Natural killer cell (primary cell): ENCODE results near the gene ASAP3. TPM values are rescaled to one million over a fixed set of nuclear protein-coding genes. Genes with fewer than 3 reads are reported as not detected.
A peak's percentile ranks its signal among the peaks of the same experiment; 100 is the strongest.

Experiments
- ATAC-seq, 3 donors: fragments of 150-1000 bp in 2 of 3; fragments of 200-7000 bp in 1 of 3; cut with Tn5 transposase; 1 replicate in 1 of 3; 2 replicates in 2 of 3; pipeline ENCODE4 v1.10.0; 2021; ENCODE audit warnings: mild to moderate bottlenecking in 2 of 3, moderate library complexity in 2 of 3
- DNase-seq, 2 donors: peaks; one replicate each; pipeline versions ENCODE4 v3.0.0 to v3.0.0-alpha.2; 2013 to 2021; ENCODE audit warnings: mixed read lengths in 1 of 2
- H3K27ac ChIP-seq: one replicate; pipeline ENCODE4 v1.5.1; 2013; ENCODE audit warnings: mild to moderate bottlenecking, low read length
- H3K27me3 ChIP-seq: one replicate; pipeline ENCODE4 v1.6.1; 2013; ENCODE audit warnings: low read length; ENCODE audit not compliant: control insufficient read depth, insufficient read depth
- H3K36me3 ChIP-seq: one replicate; pipeline ENCODE4 v1.6.1; 2013; ENCODE audit warnings: low read length; ENCODE audit not compliant: control insufficient read depth, insufficient read depth
- H3K4me1 ChIP-seq: one replicate; pipeline ENCODE4 v1.6.1; 2013; ENCODE audit warnings: low read length; ENCODE audit not compliant: control insufficient read depth, insufficient read depth
- H3K4me3 ChIP-seq: one replicate; pipeline ENCODE4 v1.5.1; 2013; ENCODE audit warnings: low read length
- H3K9me3 ChIP-seq: one replicate; pipeline ENCODE4 v1.6.1; 2013; ENCODE audit warnings: low read length; ENCODE audit not compliant: control insufficient read depth, insufficient read depth
- H3K27ac Mint-ChIP-seq, 2 donors: one replicate each; pipeline ENCODE4 v1.8.0; 2022; ENCODE audit warnings: mild to moderate bottlenecking in 2 of 2, mixed read lengths in 2 of 2, moderate library complexity in 1 of 2
- H3K27me3 Mint-ChIP-seq, 2 donors: one replicate each; pipeline ENCODE4 v1.8.0; 2022; ENCODE audit warnings: low read depth in 2 of 2, mixed read lengths in 2 of 2
- H3K36me3 Mint-ChIP-seq: one replicate; pipeline ENCODE4 v1.8.0; 2022; ENCODE audit warnings: mixed read lengths
- H3K4me1 Mint-ChIP-seq, 2 donors: one replicate each; pipeline ENCODE4 v1.8.0; 2022; ENCODE audit warnings: mixed read lengths in 2 of 2
- H3K4me3 Mint-ChIP-seq: one replicate; pipeline ENCODE4 v1.8.0; 2022; ENCODE audit warnings: mild to moderate bottlenecking, moderate library complexity, mixed read lengths
- H3K9me3 Mint-ChIP-seq, 2 donors: one replicate each; pipeline ENCODE4 v1.8.0; 2022; ENCODE audit warnings: mixed read lengths in 2 of 2
- WGBS: methylation state at CpG from one replicate; pipeline ENCODE4 v1.1.7; 2013; ENCODE audit warnings: missing lambda C conversion rate; ENCODE audit not compliant: insufficient coverage; 5-methylcytosine and 5-hydroxymethylcytosine counted together
- intact Hi-C: fragments of 100-400 bp; cut with micrococcal nuclease; formaldehyde crosslinking; loops from one replicate; pipeline ENCODE4 v1.14.2; 2022
- total RNA-seq, 4 donors: library from RNA; stranded (reverse); fragments of 120-200 nt in 1 of 4; gene quantifications; one replicate each; pipeline versions ENCODE4 v1.2.3 to v1.2.4, GENCODE V29; 2013 to 2022
- TF ChIP-seq, protein P1 (sequence below): fragments of 200-600 bp; IDR thresholded peaks from one replicate; pipeline ENCODE4 v1.8.0; 2022; ENCODE audit warnings: antibody characterized with exemption

ASAP3 gene
- total RNA-seq, 3 donors from 2014 or later (not counting 1 experiment from before 2014, with no cell fraction given), result 0.25 to 0.70 (median 0.59) TPM

DNA sequence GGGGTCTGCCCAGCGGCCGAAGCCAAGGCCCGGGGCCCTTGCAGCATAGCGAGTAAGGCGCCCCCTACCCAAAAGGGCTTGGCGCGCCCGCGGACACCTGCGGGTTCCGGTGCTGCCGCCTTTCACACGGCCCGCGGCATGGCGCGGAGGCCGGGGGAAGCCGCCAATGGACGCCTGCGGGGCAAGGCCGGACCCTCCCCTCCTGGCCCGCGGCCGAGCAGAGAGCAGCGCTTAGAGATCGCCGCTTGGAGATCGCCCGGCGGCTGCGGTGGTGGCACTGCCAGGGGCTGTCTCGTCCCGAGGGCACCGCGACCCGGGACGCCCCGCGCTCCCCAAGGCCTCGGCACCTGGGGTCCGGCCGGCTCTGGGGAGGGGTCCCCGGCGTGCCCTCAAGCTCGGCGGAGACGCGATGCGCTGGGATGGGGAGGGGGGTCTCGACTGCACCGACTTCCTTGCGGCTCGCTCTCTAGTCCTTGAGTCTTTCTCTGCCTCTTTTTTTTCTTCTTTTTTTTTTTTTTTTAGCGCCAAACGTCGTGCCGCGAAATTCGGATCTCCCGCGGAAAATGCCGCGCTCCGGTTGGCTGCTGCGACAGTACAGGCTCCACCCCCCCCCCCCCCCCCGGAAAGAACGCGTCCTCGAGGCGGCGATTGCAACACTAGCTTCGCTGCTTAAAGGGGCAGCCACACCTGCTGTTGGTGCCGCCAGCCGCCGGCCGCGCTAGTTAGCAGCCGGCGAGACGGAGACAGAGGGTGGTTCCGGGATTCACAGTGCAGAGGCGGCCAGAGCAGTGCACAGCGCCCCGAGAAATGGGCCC is 47.0 kb upstream of the ASAP3 start, which contains the start of gene E2F2:
Gene E2F2, minus strand, starts transcription at position 487 of the 815 bp plus-strand sequence. Its CDS starts 440 bp downstream, at position 47.
- peaks cover 46 to 64% of the 10 kb centered on the region in 2 donors for H3K4me1 Mint-ChIP-seq
- peak within 1 kb of the TSS; percentile 38 for H3K4me3 ChIP-seq
- H3K27ac Mint-ChIP-seq, result peak within 1 kb of the TSS; percentile 73 to 81
- no peaks in the 10 kb centered on the region for H3K36me3 Mint-ChIP-seq
- under 1% methylated on average over 77 of the region's 85 CpGs for WGBS
- ATAC-seq, result peak; percentile 87 to 93 (median 88)
- peak within 1 kb of the TSS; percentile 98 for H3K4me3 Mint-ChIP-seq
- H3K27me3 ChIP-seq, result no peaks in the 10 kb centered on the region
- no peak within 1 kb of the TSS for H3K27ac ChIP-seq
- no peaks in the 10 kb centered on the region for H3K27me3 Mint-ChIP-seq
- no peaks in the 10 kb centered on the region for H3K9me3 Mint-ChIP-seq
- no peaks in the 10 kb centered on the region for H3K36me3 ChIP-seq
- peak; percentile 72 to 91 for DNase-seq
- intact Hi-C loops, result no loop called here
- TF ChIP-seq, protein P1, sequence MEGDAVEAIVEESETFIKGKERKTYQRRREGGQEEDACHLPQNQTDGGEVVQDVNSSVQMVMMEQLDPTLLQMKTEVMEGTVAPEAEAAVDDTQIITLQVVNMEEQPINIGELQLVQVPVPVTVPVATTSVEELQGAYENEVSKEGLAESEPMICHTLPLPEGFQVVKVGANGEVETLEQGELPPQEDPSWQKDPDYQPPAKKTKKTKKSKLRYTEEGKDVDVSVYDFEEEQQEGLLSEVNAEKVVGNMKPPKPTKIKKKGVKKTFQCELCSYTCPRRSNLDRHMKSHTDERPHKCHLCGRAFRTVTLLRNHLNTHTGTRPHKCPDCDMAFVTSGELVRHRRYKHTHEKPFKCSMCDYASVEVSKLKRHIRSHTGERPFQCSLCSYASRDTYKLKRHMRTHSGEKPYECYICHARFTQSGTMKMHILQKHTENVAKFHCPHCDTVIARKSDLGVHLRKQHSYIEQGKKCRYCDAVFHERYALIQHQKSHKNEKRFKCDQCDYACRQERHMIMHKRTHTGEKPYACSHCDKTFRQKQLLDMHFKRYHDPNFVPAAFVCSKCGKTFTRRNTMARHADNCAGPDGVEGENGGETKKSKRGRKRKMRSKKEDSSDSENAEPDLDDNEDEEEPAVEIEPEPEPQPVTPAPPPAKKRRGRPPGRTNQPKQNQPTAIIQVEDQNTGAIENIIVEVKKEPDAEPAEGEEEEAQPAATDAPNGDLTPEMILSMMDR, result no peak
- peaks cover 79% of the 10 kb centered on the region for H3K4me1 ChIP-seq
- no peaks in the 10 kb centered on the region for H3K9me3 ChIP-seq

DNA sequence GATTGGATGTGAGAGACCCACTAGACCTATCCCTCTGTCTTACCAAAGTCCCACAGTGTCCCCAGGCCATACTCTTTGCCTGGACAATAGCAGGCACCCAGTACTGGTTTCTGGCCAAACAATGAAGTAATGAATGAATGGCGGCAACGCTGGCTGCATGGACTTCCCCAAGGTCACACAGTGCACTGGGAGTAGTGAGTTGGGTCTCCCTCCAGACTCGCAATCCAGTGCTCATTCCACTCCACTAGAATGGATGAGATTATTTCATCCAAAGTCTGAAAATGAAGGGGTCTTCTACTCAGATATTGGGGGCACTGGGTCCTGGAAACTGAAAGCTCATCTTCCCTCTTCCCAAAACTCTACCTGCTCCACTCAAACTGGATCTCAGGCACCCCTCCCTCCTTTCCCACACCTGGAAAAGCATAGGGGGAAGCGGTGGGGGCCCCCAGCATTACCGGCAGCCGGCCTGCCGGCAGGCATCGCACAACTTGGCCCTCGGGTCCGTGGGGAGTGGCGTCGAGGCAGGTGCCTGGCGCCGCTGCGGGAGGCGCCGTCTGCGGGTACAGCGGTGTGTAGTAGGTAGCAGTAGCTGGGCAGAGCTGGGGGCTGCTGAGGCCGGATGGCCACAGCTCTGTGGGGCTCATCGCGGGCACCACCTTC is 46.2 kb upstream of the ASAP3 start:
- H3K4me1 Mint-ChIP-seq, result peaks cover 53 to 71% of the 10 kb centered on the region in 2 donors
- Histone ChIP-seq H3K9me3 (no peaks in the 10 kb centered on the region), H3K36me3 (no peaks in the 10 kb centered on the region), H3K4me1 (peaks cover 87% of the 10 kb centered on the region), H3K4me3 (peak overlapping the region; percentile 38), H3K27ac (no peak overlapping the region), H3K27me3 (no peaks in the 10 kb centered on the region)
- WGBS, result 7% methylated on average over 21 of the region's 22 CpGs
- H3K27ac Mint-ChIP-seq, result no peak overlapping the region
- intact Hi-C loops, result no loop called here
- H3K9me3 Mint-ChIP-seq, result no peaks in the 10 kb centered on the region
- ATAC-seq (no peak), DNase-seq (peak in 1 of 2 donors; percentile 48)
- TF ChIP-seq, protein P1, result no peak
- H3K36me3 Mint-ChIP-seq, result no peaks in the 10 kb centered on the region
- H3K27me3 Mint-ChIP-seq, result no peaks in the 10 kb centered on the region
- peak overlapping the region; percentile 68 for H3K4me3 Mint-ChIP-seq

DNA sequence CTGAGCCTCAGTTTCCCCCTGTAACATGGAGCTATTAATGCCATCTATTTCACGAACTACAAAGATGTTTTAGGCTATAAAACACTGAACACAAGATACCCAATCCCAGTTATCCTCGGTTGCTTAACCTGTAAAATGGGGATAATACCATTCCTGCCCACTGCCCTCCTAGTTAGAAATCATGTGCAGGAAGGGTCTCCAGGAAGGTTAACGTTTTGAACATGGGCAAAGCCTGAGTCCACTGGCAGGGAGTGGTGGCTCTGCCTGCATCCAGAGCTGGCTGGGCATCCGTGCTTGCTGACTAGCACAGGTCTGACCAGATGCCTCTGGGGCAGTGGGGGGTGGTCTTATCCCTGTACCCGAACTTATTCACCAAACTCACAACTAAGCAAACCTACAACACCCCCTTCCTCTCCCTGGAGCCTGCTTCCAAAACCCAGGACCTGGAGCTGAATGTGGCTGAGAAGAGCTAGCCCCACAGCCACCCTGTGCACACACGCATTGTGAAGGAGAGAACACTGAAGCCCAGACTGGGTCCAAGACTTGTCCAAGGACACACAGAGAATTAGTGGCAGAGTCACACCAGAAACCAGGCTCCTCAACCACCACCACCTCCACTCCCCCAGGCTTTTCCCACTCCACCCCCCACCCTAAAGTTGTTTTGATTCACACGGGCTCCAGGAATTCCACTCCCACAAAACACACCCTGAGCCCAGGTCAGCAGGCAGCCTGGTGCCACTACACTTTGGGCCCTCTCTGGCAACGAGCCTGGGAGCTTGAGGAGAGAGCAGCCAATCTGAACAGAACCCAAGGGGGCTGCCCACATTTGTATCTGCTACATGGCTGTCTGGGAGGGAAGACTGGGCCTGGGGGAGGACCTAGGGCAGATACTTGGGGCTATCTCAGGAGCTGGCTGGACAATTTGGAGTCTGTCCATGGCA is 45.4 kb upstream of the ASAP3 start:
- H3K9me3 ChIP-seq, result no peaks in the 10 kb centered on the region
- WGBS, result 50% methylated on average over 8 of the region's 8 CpGs
- no peak overlapping the region for H3K4me3 ChIP-seq
- peak overlapping the region; percentile 61 for H3K27ac ChIP-seq
- DNase-seq (peak in 1 of 2 donors; percentile 32), ATAC-seq (no peak)
- Mint-ChIP-seq H3K27ac (peak overlapping the region; percentile 68 to 81), H3K4me1 (peaks cover 54 to 75% of the 10 kb centered on the region in 2 donors), H3K27me3 (no peaks in the 10 kb centered on the region), H3K4me3 (peak overlapping the region; percentile 68), H3K36me3 (no peaks in the 10 kb centered on the region), H3K9me3 (no peaks in the 10 kb centered on the region)
- no peaks in the 10 kb centered on the region for H3K36me3 ChIP-seq
- TF ChIP-seq, protein P1, result no peak
- intact Hi-C loops, result no loop called here
- H3K4me1 ChIP-seq, result peaks cover 95% of the 10 kb centered on the region
- no peaks in the 10 kb centered on the region for H3K27me3 ChIP-seq
